Measurements from ENCODE around the gene PPP6R3.

DNA sequence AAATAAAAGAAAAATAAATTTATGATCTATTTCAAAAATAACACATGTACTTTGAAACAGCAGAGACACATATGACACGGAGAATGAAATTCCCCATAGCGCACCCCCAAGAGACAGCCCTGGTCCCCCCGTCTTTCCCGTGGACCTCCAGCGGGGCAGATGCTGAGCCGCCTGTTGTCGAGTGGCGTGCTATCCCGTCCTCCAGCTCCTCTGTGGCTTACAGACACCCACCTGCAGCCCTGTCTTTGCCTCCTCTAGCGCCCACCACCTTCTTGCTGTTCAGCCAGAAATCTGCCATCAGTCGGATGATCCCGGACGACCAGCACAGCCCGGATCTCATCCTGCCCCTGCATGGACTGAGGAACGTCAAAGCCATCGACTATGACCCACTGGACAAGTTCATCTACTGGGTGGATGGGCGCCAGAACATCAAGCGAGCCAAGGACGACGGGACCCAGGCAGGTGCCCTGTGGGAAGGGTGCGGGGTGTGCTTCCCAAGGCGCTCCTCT, 44.4 kb upstream of the PPP6R3 start:
- no peak for TF ChIP-seq POLR2A (IDR thresholded peaks at IDR 0.05)
- TF ChIP-seq, protein P1, sequence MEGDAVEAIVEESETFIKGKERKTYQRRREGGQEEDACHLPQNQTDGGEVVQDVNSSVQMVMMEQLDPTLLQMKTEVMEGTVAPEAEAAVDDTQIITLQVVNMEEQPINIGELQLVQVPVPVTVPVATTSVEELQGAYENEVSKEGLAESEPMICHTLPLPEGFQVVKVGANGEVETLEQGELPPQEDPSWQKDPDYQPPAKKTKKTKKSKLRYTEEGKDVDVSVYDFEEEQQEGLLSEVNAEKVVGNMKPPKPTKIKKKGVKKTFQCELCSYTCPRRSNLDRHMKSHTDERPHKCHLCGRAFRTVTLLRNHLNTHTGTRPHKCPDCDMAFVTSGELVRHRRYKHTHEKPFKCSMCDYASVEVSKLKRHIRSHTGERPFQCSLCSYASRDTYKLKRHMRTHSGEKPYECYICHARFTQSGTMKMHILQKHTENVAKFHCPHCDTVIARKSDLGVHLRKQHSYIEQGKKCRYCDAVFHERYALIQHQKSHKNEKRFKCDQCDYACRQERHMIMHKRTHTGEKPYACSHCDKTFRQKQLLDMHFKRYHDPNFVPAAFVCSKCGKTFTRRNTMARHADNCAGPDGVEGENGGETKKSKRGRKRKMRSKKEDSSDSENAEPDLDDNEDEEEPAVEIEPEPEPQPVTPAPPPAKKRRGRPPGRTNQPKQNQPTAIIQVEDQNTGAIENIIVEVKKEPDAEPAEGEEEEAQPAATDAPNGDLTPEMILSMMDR (IDR thresholded peaks at IDR 0.05), result no peak

All from thyroid gland (tissue), 4 donors.